GM12873 (cell line): ENCODE measurements around the gene SLC6A11.

ENCODE experiments used
- TF ChIP-seq, protein P1 (sequence below): IDR thresholded peaks from 2 replicates; pipeline ENCODE4 v1.5.1; 2012; ENCODE audit warnings: low read depth, mild to moderate bottlenecking, moderate library complexity, low read length, control low read depth; ENCODE audit not compliant: insufficient read depth; ENCODE audit errors: missing control alignments

The SLC6A11 gene

GRCh38 chr3:10983219-10983916 is 167.3 kb downstream of the SLC6A11 start:
- TF ChIP-seq, protein P1, sequence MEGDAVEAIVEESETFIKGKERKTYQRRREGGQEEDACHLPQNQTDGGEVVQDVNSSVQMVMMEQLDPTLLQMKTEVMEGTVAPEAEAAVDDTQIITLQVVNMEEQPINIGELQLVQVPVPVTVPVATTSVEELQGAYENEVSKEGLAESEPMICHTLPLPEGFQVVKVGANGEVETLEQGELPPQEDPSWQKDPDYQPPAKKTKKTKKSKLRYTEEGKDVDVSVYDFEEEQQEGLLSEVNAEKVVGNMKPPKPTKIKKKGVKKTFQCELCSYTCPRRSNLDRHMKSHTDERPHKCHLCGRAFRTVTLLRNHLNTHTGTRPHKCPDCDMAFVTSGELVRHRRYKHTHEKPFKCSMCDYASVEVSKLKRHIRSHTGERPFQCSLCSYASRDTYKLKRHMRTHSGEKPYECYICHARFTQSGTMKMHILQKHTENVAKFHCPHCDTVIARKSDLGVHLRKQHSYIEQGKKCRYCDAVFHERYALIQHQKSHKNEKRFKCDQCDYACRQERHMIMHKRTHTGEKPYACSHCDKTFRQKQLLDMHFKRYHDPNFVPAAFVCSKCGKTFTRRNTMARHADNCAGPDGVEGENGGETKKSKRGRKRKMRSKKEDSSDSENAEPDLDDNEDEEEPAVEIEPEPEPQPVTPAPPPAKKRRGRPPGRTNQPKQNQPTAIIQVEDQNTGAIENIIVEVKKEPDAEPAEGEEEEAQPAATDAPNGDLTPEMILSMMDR: peak; percentile 90

DNA sequence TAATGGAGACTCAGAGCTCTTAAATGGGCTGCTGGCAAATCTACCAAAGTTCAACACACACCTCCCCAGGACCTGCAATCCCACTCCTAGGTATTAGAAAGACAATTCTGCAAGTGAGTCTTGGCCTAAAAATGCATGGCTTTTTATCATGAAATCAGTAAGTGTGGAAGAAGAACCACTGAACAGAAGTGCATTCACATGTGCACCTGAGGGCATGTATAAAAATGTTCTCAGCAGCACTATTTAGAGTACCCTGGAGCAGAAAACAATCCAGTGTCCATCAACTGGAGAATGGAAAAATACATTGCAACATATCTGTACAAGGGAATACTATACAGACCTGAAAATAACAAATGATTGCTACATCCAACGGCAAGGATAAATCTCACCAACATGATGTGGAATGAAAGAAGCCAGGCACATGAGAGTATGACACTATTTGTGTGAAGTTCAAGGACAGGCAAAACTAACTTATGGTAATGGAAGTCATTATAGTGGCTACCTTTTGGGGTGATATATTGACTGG is 168.4 kb downstream of the SLC6A11 start:
- TF ChIP-seq, protein P1: no peak

- TF ChIP-seq, protein P1: no peak
Measured at GRCh38 chr3:10985181-10985580, 169.2 kb downstream of the SLC6A11 start.

GRCh38 chr3:10986592-10986991 is 170.6 kb downstream of the SLC6A11 start:
- TF ChIP-seq, protein P1: no peak

GRCh38 chr3:10988001-10988665 is 172.1 kb downstream of the SLC6A11 start:
- TF ChIP-seq, protein P1: no peak

DNA sequence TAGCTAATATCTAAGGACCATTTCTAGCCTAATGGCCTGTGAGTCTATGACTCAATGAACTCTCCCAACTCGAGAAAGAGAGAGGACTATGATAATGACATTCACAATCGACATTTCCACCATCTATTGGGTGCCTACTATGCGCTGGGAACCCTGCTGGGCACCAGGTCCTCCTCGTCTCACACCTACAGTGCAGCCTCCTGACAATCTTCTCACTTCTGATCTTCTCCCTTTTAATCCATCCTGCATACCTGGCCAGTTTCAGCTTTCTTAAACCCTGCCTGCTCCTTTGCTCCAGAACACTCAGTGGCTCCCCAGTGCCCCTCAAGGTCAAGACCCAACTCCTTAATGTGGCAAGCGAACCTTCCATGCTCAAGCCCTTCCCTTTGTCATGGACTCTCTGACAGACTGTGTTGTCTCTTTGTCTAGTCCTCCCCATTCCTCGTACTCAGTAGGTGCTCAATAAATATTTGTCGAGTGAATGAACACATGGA is 173.0 kb downstream of the SLC6A11 start:
- TF ChIP-seq, protein P1: no peak
